H1 (cell line): Measurements from ENCODE around the gene OR1E1. TPM values are rescaled to one million over a fixed set of nuclear protein-coding genes. Genes with fewer than 3 reads are reported as not detected.

Source experiments
- CTCF ChIA-PET: fragments of 300-600 bp; sonication (Branson Sonifier 250); formaldehyde crosslinking; loops from one replicate; lab custom pipeline; 2021; ENCODE audit not compliant: partially characterized antibody; lab: Charles Lee
- POLR2A ChIA-PET: fragments of 300-600 bp; sonication (Branson Sonifier 250); formaldehyde crosslinking; loops from one replicate; lab custom pipeline; 2021; ENCODE audit warnings: inconsistent platforms; ENCODE audit not compliant: partially characterized antibody; lab: Charles Lee
- DNase-seq, 2 experiments: peaks; one replicate each; pipeline versions ENCODE4 v3.0.0 to v3.0.0-alpha.2; 2010 to 2022; ENCODE audit warnings: low spot score in 2 of 2, low read depth in 1 of 2, mixed read lengths in 1 of 2
- FAIRE-seq: peaks from 2 replicates; lab custom pipeline; 2011; peaks lifted over from hg19 to GRCh38; lab: Jason Lieb, UNC
- H2AFZ ChIP-seq: 2 replicates; pipeline ENCODE4 v1.8.1; 2012; ENCODE audit warnings: low read length, inconsistent platforms
- H2AK5ac ChIP-seq: 2 replicates; pipeline ENCODE4 v1.6.1; 2013; ENCODE audit warnings: low read depth, low read length
- H2BK120ac ChIP-seq: replicated peaks from 2 replicates; pipeline ENCODE3; 2013; ENCODE audit warnings: low read depth, low read length, inconsistent platforms
- H2BK12ac ChIP-seq: 2 replicates; pipeline ENCODE4 v1.6.1; 2013; ENCODE audit warnings: low read depth, low read length
- H2BK15ac ChIP-seq: 2 replicates; pipeline ENCODE4 v1.6.1; 2013; ENCODE audit warnings: low read length
- H2BK20ac ChIP-seq: 2 replicates; pipeline ENCODE4 v1.6.1; 2013; ENCODE audit warnings: low read length
- H2BK5ac ChIP-seq: 2 replicates; pipeline ENCODE4 v1.6.1; 2013; ENCODE audit warnings: low read depth, low read length
- H3K14ac ChIP-seq: 2 replicates; pipeline ENCODE4 v1.6.1; 2013; ENCODE audit warnings: inconsistent platforms; ENCODE audit not compliant: insufficient read length
- H3K18ac ChIP-seq: 2 replicates; pipeline ENCODE4 v1.6.1; 2013; ENCODE audit warnings: low read length; ENCODE audit errors: extremely low read depth
- H3K23ac ChIP-seq: 2 replicates; pipeline ENCODE4 v1.6.1; 2013; ENCODE audit warnings: inconsistent platforms; ENCODE audit not compliant: insufficient read length
- H3K23me2 ChIP-seq: 2 replicates; pipeline ENCODE4 v1.6.1; 2013; ENCODE audit warnings: low read depth, low read length
- H3K27ac ChIP-seq: 2 replicates; pipeline ENCODE4 v1.6.1; 2011; ENCODE audit warnings: low read depth, low read length, inconsistent platforms
- H3K27me3 ChIP-seq, 4 experiments: replicated peaks in 1 of 4; 1 replicate in 1 of 4; 2 replicates in 3 of 4; pipeline versions ENCODE4 v1.6.1 to v1.8.1; 2011 to 2013; ENCODE audit warnings: low read length in 3 of 4, mild to moderate bottlenecking in 3 of 4, inconsistent platforms in 2 of 4, mixed read lengths in 2 of 4, moderate library complexity in 1 of 4; ENCODE audit not compliant: control insufficient read depth in 3 of 4, insufficient read depth in 3 of 4; ENCODE audit errors: extremely low read depth in 1 of 4
- H3K36me3 ChIP-seq, 4 experiments: 2 replicates each; pipeline versions ENCODE4 v1.6.1 to v1.8.1; 2011 to 2013; ENCODE audit warnings: mild to moderate bottlenecking in 4 of 4, low read length in 3 of 4, moderate library complexity in 2 of 4, control low read depth in 1 of 4, inconsistent platforms in 1 of 4; ENCODE audit not compliant: insufficient read depth in 4 of 4, control insufficient read depth in 2 of 4
- H3K4ac ChIP-seq: replicated peaks from 2 replicates; pipeline ENCODE3; 2013; ENCODE audit warnings: low read length, low read depth, mixed read lengths, inconsistent platforms; ENCODE audit not compliant: insufficient read length
- H3K4me1 ChIP-seq, 4 experiments: replicated peaks in 1 of 4; 1 replicate in 1 of 4; 2 replicates in 3 of 4; pipeline versions ENCODE4 v1.6.1 to v1.8.1; 2011 to 2013; ENCODE audit warnings: low read length in 3 of 4, inconsistent platforms in 2 of 4, mixed read lengths in 1 of 4; ENCODE audit not compliant: insufficient read depth in 4 of 4, control insufficient read depth in 3 of 4
- H3K4me2 ChIP-seq, 2 experiments: 2 replicates each; pipeline versions ENCODE4 v1.6.1 to v1.8.1; 2011 to 2013; ENCODE audit warnings: low read depth in 2 of 2, low read length in 2 of 2, control low read depth in 1 of 2, inconsistent platforms in 1 of 2, mild to moderate bottlenecking in 1 of 2; ENCODE audit not compliant: insufficient read depth in 1 of 2
- H3K4me3 ChIP-seq, 4 experiments: fragments of 200-600, 300-600 bp in 1 of 4; sonication (generic), shearing (Covaris generic), sonication (Bioruptor Twin) in 1 of 4; 2 replicates each; pipeline versions ENCODE4 v1.5.1 to v1.8.1; 2011 to 2016; ENCODE audit warnings: low read length in 4 of 4, low read depth in 3 of 4, control low read depth in 2 of 4, inconsistent platforms in 2 of 4, mild to moderate bottlenecking in 2 of 4, mixed read lengths in 1 of 4, moderate library complexity in 1 of 4; ENCODE audit not compliant: insufficient read depth in 2 of 4; ENCODE audit errors: extremely low read depth in 1 of 4
- H3K56ac ChIP-seq: replicated peaks from 2 replicates; pipeline ENCODE3; 2013; ENCODE audit warnings: low read depth, mild to moderate bottlenecking, mixed read lengths, low read length, inconsistent platforms; ENCODE audit not compliant: insufficient read length
- H3K79me1 ChIP-seq: 2 replicates; pipeline ENCODE4 v1.6.1; 2013; ENCODE audit warnings: low read depth, low read length, control low read depth
- H3K79me2 ChIP-seq, 2 experiments: 2 replicates each; pipeline versions ENCODE4 v1.6.1 to v1.8.1; 2012 to 2013; ENCODE audit warnings: low read length in 2 of 2, mild to moderate bottlenecking in 2 of 2, inconsistent platforms in 1 of 2; ENCODE audit not compliant: insufficient read depth in 2 of 2, control insufficient read depth in 1 of 2
- H3K9ac ChIP-seq, 4 experiments: replicated peaks in 1 of 4; 1 replicate in 1 of 4; 2 replicates in 3 of 4; pipeline versions ENCODE4 v1.6.1 to v1.8.1; 2011 to 2013; ENCODE audit warnings: low read depth in 3 of 4, low read length in 3 of 4, control low read depth in 2 of 4, mild to moderate bottlenecking in 2 of 4, moderate library complexity in 2 of 4, inconsistent platforms in 1 of 4; ENCODE audit errors: extremely low read depth in 1 of 4
- H3K9me3 ChIP-seq, 2 experiments: 2 replicates each; pipeline versions ENCODE4 v1.6.1 to v1.8.1; 2012 to 2013; ENCODE audit warnings: mild to moderate bottlenecking in 2 of 2, moderate library complexity in 2 of 2, control low read depth in 1 of 2, inconsistent platforms in 1 of 2, low read depth in 1 of 2, low read length in 1 of 2, mixed read lengths in 1 of 2; ENCODE audit not compliant: insufficient read depth in 2 of 2
- H4K20me1 ChIP-seq, 2 experiments: replicated peaks in 1 of 2; 2 replicates each; pipeline versions ENCODE3 to v1.8.1; 2011 to 2013; ENCODE audit warnings: inconsistent platforms in 2 of 2, low read length in 2 of 2, mild to moderate bottlenecking in 1 of 2; ENCODE audit not compliant: insufficient read depth in 2 of 2, control insufficient read depth in 1 of 2
- H4K5ac ChIP-seq: 2 replicates; pipeline ENCODE4 v1.6.1; 2013; ENCODE audit warnings: low read length, low read depth, mixed read lengths, inconsistent platforms; ENCODE audit not compliant: insufficient read length
- H4K8ac ChIP-seq: 2 replicates; pipeline ENCODE4 v1.8.0; 2013; ENCODE audit warnings: mild to moderate bottlenecking, moderate library complexity, low read length, inconsistent platforms; ENCODE audit not compliant: insufficient read depth; ENCODE audit errors: extremely low read depth
- H4K91ac ChIP-seq: replicated peaks from 2 replicates; pipeline ENCODE3; 2013; ENCODE audit warnings: low read length, mixed read lengths, inconsistent platforms; ENCODE audit not compliant: insufficient read length
- ASH2L ChIP-seq: fragments of 200-600, 300-600 bp; sonication (generic); IDR thresholded peaks from one replicate; pipeline ENCODE4 v1.7.1; 2017; ENCODE audit warnings: low read length
- CEBPB ChIP-seq: IDR thresholded peaks from 2 replicates; pipeline ENCODE4 v1.6.1; 2012; ENCODE audit warnings: low read depth, low read length
- CTCF ChIP-seq, 3 experiments: IDR thresholded peaks; 1 replicate in 2 of 3; 2 replicates in 1 of 3; pipeline versions ENCODE4 v1.5.1 to v1.6.1; 2011; ENCODE audit warnings: low read length in 3 of 3, mild to moderate bottlenecking in 3 of 3, inconsistent platforms in 2 of 3, low read depth in 1 of 3, moderate library complexity in 1 of 3; ENCODE audit not compliant: insufficient read depth in 1 of 3; ENCODE audit errors: control extremely low read depth in 1 of 3
- HDAC2 ChIP-seq, 2 experiments: fragments of 300-600 bp in 1 of 2; sonication (generic) in 1 of 2; IDR thresholded peaks; 2 replicates each; pipeline ENCODE4 v1.6.1; 2011 to 2012; ENCODE audit warnings: low read depth in 2 of 2, low read length in 2 of 2, mild to moderate bottlenecking in 2 of 2, moderate library complexity in 2 of 2, borderline replicate concordance in 1 of 2, inconsistent platforms in 1 of 2
- KDM1A ChIP-seq: fragments of 200-600, 300-600 bp; sonication (generic); IDR thresholded peaks from 2 replicates; pipeline ENCODE4 v1.7.1; 2016; ENCODE audit warnings: mild to moderate bottlenecking, low read length, borderline replicate concordance
- MAX ChIP-seq: IDR thresholded peaks from 2 replicates; pipeline ENCODE4 v1.6.1; 2012; ENCODE audit warnings: inconsistent platforms
- NRF1 ChIP-seq: IDR thresholded peaks from 2 replicates; pipeline ENCODE4 v1.6.1; 2011; ENCODE audit warnings: mild to moderate bottlenecking, low read depth, low read length, improper control_type of control experiment
- POLR2A ChIP-seq, 2 experiments: IDR thresholded peaks; 1 replicate in 1 of 2; 2 replicates in 1 of 2; pipeline ENCODE4 v1.6.1; 2011; ENCODE audit warnings: low read depth in 2 of 2, low read length in 2 of 2, mild to moderate bottlenecking in 2 of 2; ENCODE audit errors: control extremely low read depth in 1 of 2
- POLR2AphosphoS5 ChIP-seq: IDR thresholded peaks from 2 replicates; pipeline ENCODE4 v1.6.1; 2011; ENCODE audit warnings: low read depth, low read length
- SAP30 ChIP-seq: fragments of 300-600 bp; sonication (generic); IDR thresholded peaks from 2 replicates; pipeline ENCODE4 v1.7.1; 2012; ENCODE audit warnings: low read length, moderate library complexity, mild to moderate bottlenecking, inconsistent platforms; ENCODE audit not compliant: insufficient read depth, insufficient replicate concordance
- SUZ12 ChIP-seq: fragments of 200-600 bp; sonication (generic); IDR thresholded peaks from 2 replicates; pipeline ENCODE4 v1.6.1; 2012; ENCODE audit warnings: mild to moderate bottlenecking, inconsistent platforms, low read length, moderate library complexity, mixed read lengths
- ZNF274 ChIP-seq: IDR thresholded peaks from 2 replicates; pipeline ENCODE4 v1.7.0; 2012; ENCODE audit warnings: low read length, borderline replicate concordance; ENCODE audit errors: extremely low read depth
- WGBS, 2 experiments: shearing (Covaris generic) in 1 of 2; methylation state at CpG; one replicate each; pipeline versions ENCODE4 v1.1.6 to v1.1.7; 2013 to 2015; ENCODE audit warnings: low lambda C conversion rate in 2 of 2, mixed read lengths in 2 of 2, inconsistent platforms in 1 of 2, low coverage in 1 of 2, missing lambda C conversion rate in 1 of 2; ENCODE audit not compliant: insufficient replicate concordance in 2 of 2, insufficient coverage in 1 of 2, insufficient read length in 1 of 2; ENCODE audit errors: extremely low coverage in 1 of 2, missing lambda C conversion rate in 1 of 2; 5-methylcytosine and 5-hydroxymethylcytosine counted together
- polyA plus RNA-seq, 7 experiments: library from polyadenylated mRNA; depleted of rRNA in 3 of 7; stranded (reverse) in 5 of 7; unstranded in 2 of 7; fragments of >200 nt in 5 of 7; fragments of 200-250 nt in 2 of 7; gene quantifications; 1 replicate in 5 of 7; 2 replicates in 1 of 7; 4 replicates in 1 of 7; pipeline versions ENCODE4 v1.2.1 to v1.2.3, GENCODE V29; 2011 to 2013; ENCODE audit warnings: missing spikeins in 2 of 7, mixed read lengths in 2 of 7
- total RNA-seq: library from RNA; stranded (reverse); fragmentation: NEBNext Ultra II Directional; extraction: Animal tissue kit (Norgen Biotek cat#: 25700); gene quantifications from 2 replicates; pipeline ENCODE4 v1.2.1, GENCODE V29; 2021

The OR1E1 gene
- total and polyA plus RNA-seq, 2 of the 8 experiments (the other 6 are each of a cell fraction or from before 2014, with no cell fraction given): not detected

GRCh38 chr17:3400055-3400454 lies 1.8 kb upstream of the OR1E1 start:
- ChIA-PET CTCF (no interaction called here), POLR2A (no interaction called here)
- no peak overlapping the region for H3K18ac ChIP-seq
- 82% methylated on average over 6 of the region's 6 CpGs; no CpG with 5 or more reads in 1 of the 2 experiments for WGBS, 2 experiments
- H3K4me2 ChIP-seq: no peak overlapping the region
- H3K4me3 ChIP-seq: no peak overlapping the region
- no peak overlapping the region for H2AFZ ChIP-seq
- H4K91ac ChIP-seq: no peak overlapping the region
- no peak overlapping the region for H3K14ac ChIP-seq
- peaks cover 13 to 37% of the 10 kb centered on the region in 2 experiments for H3K9me3 ChIP-seq
- H3K9ac ChIP-seq: no peak overlapping the region
- no peaks in the 10 kb centered on the region for H4K20me1 ChIP-seq
- no peak overlapping the region for H4K5ac ChIP-seq
- no peak overlapping the region for H4K8ac ChIP-seq
- DNase-seq (no peak), FAIRE-seq (no peak)
- no peak overlapping the region for H3K4ac ChIP-seq
- no peak overlapping the region for H2BK12ac ChIP-seq
- no peaks in the 10 kb centered on the region for H3K4me1 ChIP-seq
- no peak overlapping the region for H3K56ac ChIP-seq
- H3K23me2 ChIP-seq: no peaks in the 10 kb centered on the region
- H3K23ac ChIP-seq: no peak overlapping the region
- no peaks in the 10 kb centered on the region for H3K36me3 ChIP-seq
- H2AK5ac ChIP-seq: no peak overlapping the region
- no peak overlapping the region for H2BK15ac ChIP-seq
- no peaks in the 10 kb centered on the region for H3K27me3 ChIP-seq
- no peaks in the 10 kb centered on the region for H3K79me2 ChIP-seq
- no peak overlapping the region for H2BK20ac ChIP-seq
- no peaks in the 10 kb centered on the region for H3K79me1 ChIP-seq
- H2BK120ac ChIP-seq: no peak overlapping the region
- H3K27ac ChIP-seq: no peak overlapping the region
- H2BK5ac ChIP-seq: no peak overlapping the region
- no peak for TF ChIP-seq HDAC2 (IDR thresholded peaks at IDR 0.05; ENCODE audit: borderline replicate concordance in 1 of 2, low read depth in 2 of 2, low read length in 2 of 2)
- TF ChIP-seq POLR2AphosphoS5: no peak
- TF ChIP-seq CEBPB: no peak
- no peak for TF ChIP-seq ASH2L
- no peak for TF ChIP-seq CTCF (IDR thresholded peaks at IDR 0.05; ENCODE audit: control extremely low read depth in 1 of 3, insufficient read depth in 1 of 3, low read depth in 1 of 3, low read length in 3 of 3)
- TF ChIP-seq POLR2A (IDR thresholded peaks at IDR 0.05; ENCODE audit: control extremely low read depth in 1 of 2, low read depth in 2 of 2, low read length in 2 of 2): no peak
- no peak for TF ChIP-seq KDM1A
- no peak for TF ChIP-seq SUZ12
- no peak for TF ChIP-seq SAP30
- TF ChIP-seq NRF1: no peak
- no peak for TF ChIP-seq MAX
- TF ChIP-seq ZNF274: no peak
